ENCODE measurements around the gene CSNK1G3. TPM values are rescaled to one million over a fixed set of nuclear protein-coding genes. Genes with fewer than 3 reads are reported as not detected.
A peak's percentile ranks its signal among the peaks of the same experiment; 100 is the strongest.

The CSNK1G3 gene
- total RNA-seq, 2 experiments from 2014 or later: 20.9 to 23.1 TPM

DNA sequence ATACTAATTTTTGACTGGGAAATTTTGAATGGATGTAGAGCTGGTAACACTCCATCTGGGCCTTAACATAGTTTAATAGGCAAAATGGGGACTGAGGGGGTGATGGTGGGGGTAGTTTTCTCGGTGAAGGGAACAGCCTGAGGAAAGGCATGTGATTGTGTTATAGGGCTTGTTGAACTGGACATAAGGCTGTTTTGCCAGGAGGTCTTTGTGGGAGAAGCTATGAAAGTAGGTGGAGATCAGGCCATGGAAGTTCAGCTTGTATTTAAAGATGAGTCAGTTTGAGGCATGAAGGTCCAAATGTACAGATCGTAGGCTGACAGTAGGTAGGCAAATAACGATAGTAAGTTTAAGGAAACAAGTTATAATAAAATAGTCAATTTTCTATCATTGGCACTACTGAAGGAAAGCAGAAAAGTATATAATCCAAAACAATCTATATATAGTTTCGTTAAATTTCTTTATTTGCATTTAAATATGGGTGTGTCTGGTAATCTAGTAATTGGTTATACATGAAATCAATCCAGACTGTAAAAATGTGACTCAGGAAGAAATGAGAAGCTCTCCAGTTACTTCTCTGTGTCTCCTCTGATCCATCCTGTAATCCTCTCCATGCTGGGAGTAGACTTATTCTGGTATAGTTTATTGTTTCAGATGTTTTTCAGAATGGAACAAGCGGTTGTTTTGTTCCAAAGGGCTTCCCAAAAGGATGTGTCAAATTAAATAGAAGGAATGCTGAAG lies 2.8 kb downstream of the CSNK1G3 start:
- BruUV-seq (replicated peaks): TSS peak; percentile 37
- peak overlapping the region; percentile 76; the same call in 1 of the 2 replicates for H3K4me2 ChIP-seq (ENCODE audit: low read length)
- intact Hi-C loops (cut with micrococcal nuclease; ENCODE audit: unreplicated experiment): loop anchor here (5.0 kb wide), 1 partner anchor 737 kb away; the partner anchor contains the start of gene SNX2

GRCh38 chr5:123515904-123516303 lies 3.9 kb downstream of the CSNK1G3 start:
- ChIA-PET CTCF (ENCODE audit: unreplicated experiment) (no interaction called here), POLR2A (no interaction called here)
- no TSS peak for BruUV-seq (replicated peaks)
- peaks cover 58% of the 10 kb centered on the region; the same call in 1 of the 2 replicates for H3K79me2 ChIP-seq (ENCODE audit: insufficient read depth, low read depth, low read length)
- no peak for DNase-seq (ENCODE audit: low spot score)
- H3K4me1 ChIP-seq (ENCODE audit: insufficient read depth, low read length, poor library complexity, severe bottlenecking): peaks cover 34% of the 10 kb centered on the region
- no peak overlapping the region for H3K4me3 ChIP-seq (ENCODE audit: low read depth, low read length, poor library complexity, severe bottlenecking)
- H3K36me3 ChIP-seq (ENCODE audit: insufficient read depth, low read length): no peaks in the 10 kb centered on the region
- intact Hi-C loops (cut with micrococcal nuclease; ENCODE audit: unreplicated experiment): no loop called here
- no peak overlapping the region for H2AFZ ChIP-seq (ENCODE audit: low read length)
- no peak overlapping the region for H3K27ac ChIP-seq (ENCODE audit: low read depth, low read length, poor library complexity, severe bottlenecking)
- no peaks in the 10 kb centered on the region for H3K9me3 ChIP-seq (ENCODE audit: low read length)
- H3K4me2 ChIP-seq (ENCODE audit: low read length): no peak overlapping the region
- TF ChIP-seq, protein P1, sequence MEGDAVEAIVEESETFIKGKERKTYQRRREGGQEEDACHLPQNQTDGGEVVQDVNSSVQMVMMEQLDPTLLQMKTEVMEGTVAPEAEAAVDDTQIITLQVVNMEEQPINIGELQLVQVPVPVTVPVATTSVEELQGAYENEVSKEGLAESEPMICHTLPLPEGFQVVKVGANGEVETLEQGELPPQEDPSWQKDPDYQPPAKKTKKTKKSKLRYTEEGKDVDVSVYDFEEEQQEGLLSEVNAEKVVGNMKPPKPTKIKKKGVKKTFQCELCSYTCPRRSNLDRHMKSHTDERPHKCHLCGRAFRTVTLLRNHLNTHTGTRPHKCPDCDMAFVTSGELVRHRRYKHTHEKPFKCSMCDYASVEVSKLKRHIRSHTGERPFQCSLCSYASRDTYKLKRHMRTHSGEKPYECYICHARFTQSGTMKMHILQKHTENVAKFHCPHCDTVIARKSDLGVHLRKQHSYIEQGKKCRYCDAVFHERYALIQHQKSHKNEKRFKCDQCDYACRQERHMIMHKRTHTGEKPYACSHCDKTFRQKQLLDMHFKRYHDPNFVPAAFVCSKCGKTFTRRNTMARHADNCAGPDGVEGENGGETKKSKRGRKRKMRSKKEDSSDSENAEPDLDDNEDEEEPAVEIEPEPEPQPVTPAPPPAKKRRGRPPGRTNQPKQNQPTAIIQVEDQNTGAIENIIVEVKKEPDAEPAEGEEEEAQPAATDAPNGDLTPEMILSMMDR (conservative IDR thresholded peaks at IDR 0.05; ENCODE audit: low read length): no peak
- TF ChIP-seq EZH2phosphoT487 (IDR thresholded peaks at IDR 0.05; ENCODE audit: borderline replicate concordance, low read depth, low read length): no peak
- H3K9me2 ChIP-seq (ENCODE audit: insufficient read depth, low read length): no peaks in the 10 kb centered on the region
- peaks cover 28% of the 10 kb centered on the region; the same call in 1 of the 2 replicates for H4K20me1 ChIP-seq (ENCODE audit: insufficient read depth, low read length)

More for the DNA sequence above, 2.8 kb downstream of the CSNK1G3 start:
- Histone ChIP-seq H3K4me3 (ENCODE audit: low read depth, low read length, poor library complexity, severe bottlenecking) (no peak overlapping the region), H2AFZ (ENCODE audit: low read length) (no peak overlapping the region), H4K20me1 (ENCODE audit: insufficient read depth, low read length) (peaks cover 22% of the 10 kb centered on the region; the same call in 1 of the 2 replicates), H3K36me3 (ENCODE audit: insufficient read depth, low read length) (no peaks in the 10 kb centered on the region), H3K79me2 (ENCODE audit: insufficient read depth, low read depth, low read length) (peaks cover 47% of the 10 kb centered on the region; the same call in 1 of the 2 replicates), H3K9me2 (ENCODE audit: insufficient read depth, low read length) (no peaks in the 10 kb centered on the region), H3K4me1 (ENCODE audit: insufficient read depth, low read length, poor library complexity, severe bottlenecking) (peaks cover 23% of the 10 kb centered on the region), H3K9me3 (ENCODE audit: low read length) (no peaks in the 10 kb centered on the region), H3K27ac (ENCODE audit: low read depth, low read length, poor library complexity, severe bottlenecking) (no peak overlapping the region)
- DNase-seq (ENCODE audit: low spot score): no peak
- TF ChIP-seq EZH2phosphoT487 (IDR thresholded peaks at IDR 0.05; ENCODE audit: borderline replicate concordance, low read depth, low read length): no peak
- TF ChIP-seq, protein P1 (conservative IDR thresholded peaks at IDR 0.05; ENCODE audit: low read length): no peak
- ChIA-PET CTCF (ENCODE audit: unreplicated experiment) (no interaction called here), POLR2A (interaction anchor here (0.7 to 2.5 kb wide), 4 partner anchors 14 to 91 kb away, joined by 3 to 9 read pairs (median 3); no protein-coding TSS in a partner anchor)

DNA sequence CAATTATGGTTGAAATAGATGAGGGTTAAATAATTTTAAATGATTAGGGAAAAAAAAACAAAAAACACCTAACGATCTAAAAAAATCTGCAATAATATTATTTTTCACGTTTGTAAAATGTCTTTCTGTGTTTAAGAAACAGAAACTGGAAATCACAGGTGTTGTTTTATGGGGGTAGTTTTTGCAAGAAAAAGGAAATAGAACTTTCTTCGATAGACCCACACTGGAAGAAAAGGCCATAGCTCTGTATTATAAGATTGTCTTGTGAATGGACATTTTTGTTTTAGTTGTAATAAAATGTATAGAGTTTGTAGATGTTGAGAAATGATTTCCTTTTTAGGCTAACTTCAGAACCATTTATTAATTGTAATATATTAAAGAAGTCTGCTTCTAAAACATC lies 5.5 kb downstream of the CSNK1G3 start:
- H3K4me1 ChIP-seq (ENCODE audit: insufficient read depth, low read length, poor library complexity, severe bottlenecking): peaks cover 36% of the 10 kb centered on the region
- TF ChIP-seq, protein P1 (conservative IDR thresholded peaks at IDR 0.05; ENCODE audit: low read length): no peak
- no peak for TF ChIP-seq EZH2phosphoT487 (IDR thresholded peaks at IDR 0.05; ENCODE audit: borderline replicate concordance, low read depth, low read length)
- POLR2A ChIA-PET: interaction anchor here (1.2 kb wide), 1 partner anchor 11 kb away, joined by 9 read pairs; no protein-coding TSS in a partner anchor
- peak; percentile 27 for DNase-seq (ENCODE audit: low spot score)
- H3K9me3 ChIP-seq (ENCODE audit: low read length): no peaks in the 10 kb centered on the region
- no peak overlapping the region for H2AFZ ChIP-seq (ENCODE audit: low read length)
- peaks cover 28% of the 10 kb centered on the region; the same call in 1 of the 2 replicates for H4K20me1 ChIP-seq (ENCODE audit: insufficient read depth, low read length)
- H3K36me3 ChIP-seq (ENCODE audit: insufficient read depth, low read length): no peaks in the 10 kb centered on the region
- peak overlapping the region; percentile 0; the same call in 1 of the 2 replicates for H3K4me2 ChIP-seq (ENCODE audit: low read length)
- intact Hi-C loops (cut with micrococcal nuclease; ENCODE audit: unreplicated experiment): no loop called here
- peaks cover 69% of the 10 kb centered on the region; the same call in 1 of the 2 replicates for H3K79me2 ChIP-seq (ENCODE audit: insufficient read depth, low read depth, low read length)
- no TSS peak for BruUV-seq (replicated peaks)
- H3K27ac ChIP-seq (ENCODE audit: low read depth, low read length, poor library complexity, severe bottlenecking): no peak overlapping the region
- no peaks in the 10 kb centered on the region for H3K9me2 ChIP-seq (ENCODE audit: insufficient read depth, low read length)
- no peak overlapping the region for H3K4me3 ChIP-seq (ENCODE audit: low read depth, low read length, poor library complexity, severe bottlenecking)
- CTCF ChIA-PET (ENCODE audit: unreplicated experiment): no interaction called here

All from OCI-LY7 (cell line).